Mesothelial cell of epicardium (in vitro differentiated cells): ENCODE measurements around the gene TICRR. TPM values are rescaled to one million over a fixed set of nuclear protein-coding genes. Genes with fewer than 3 reads are reported as not detected.

Experiments used
- DNase-seq, 2 experiments: peaks; one replicate each; pipeline ENCODE4 v3.0.0; 2021; ENCODE audit warnings: low spot score in 2 of 2; ENCODE audit not compliant: unreplicated experiment in 2 of 2
- H3K27ac Mint-ChIP-seq: 2 replicates; pipeline ENCODE4 v1.8.0; 2021; ENCODE audit warnings: mixed read lengths
- H3K27me3 Mint-ChIP-seq: 2 replicates; pipeline ENCODE4 v1.8.0; 2021; ENCODE audit warnings: low read depth, mixed read lengths
- H3K36me3 Mint-ChIP-seq: 2 replicates; pipeline ENCODE4 v1.8.0; 2021; ENCODE audit warnings: mixed read lengths
- H3K4me1 Mint-ChIP-seq: 2 replicates; pipeline ENCODE4 v1.8.0; 2021; ENCODE audit warnings: mixed read lengths
- H3K4me3 Mint-ChIP-seq: 2 replicates; pipeline ENCODE4 v1.8.0; 2021; ENCODE audit warnings: mild to moderate bottlenecking, moderate library complexity, mixed read lengths
- H3K9me3 Mint-ChIP-seq: 2 replicates; pipeline ENCODE4 v1.8.0; 2021; ENCODE audit warnings: mixed read lengths
- total RNA-seq: library from RNA; stranded (reverse); gene quantifications from 3 replicates; pipeline ENCODE4 v1.2.1, GENCODE V29; 2021
- TF ChIP-seq, protein P1 (sequence below): fragments of 200-600 bp; sonication (generic); IDR thresholded peaks from one replicate; pipeline ENCODE4 v1.5.0; 2021; ENCODE audit warnings: antibody characterized with exemption; ENCODE audit not compliant: unreplicated experiment

The TICRR gene
- total RNA-seq, 1 donor from 2014 or later = 10.2 TPM

DNA sequence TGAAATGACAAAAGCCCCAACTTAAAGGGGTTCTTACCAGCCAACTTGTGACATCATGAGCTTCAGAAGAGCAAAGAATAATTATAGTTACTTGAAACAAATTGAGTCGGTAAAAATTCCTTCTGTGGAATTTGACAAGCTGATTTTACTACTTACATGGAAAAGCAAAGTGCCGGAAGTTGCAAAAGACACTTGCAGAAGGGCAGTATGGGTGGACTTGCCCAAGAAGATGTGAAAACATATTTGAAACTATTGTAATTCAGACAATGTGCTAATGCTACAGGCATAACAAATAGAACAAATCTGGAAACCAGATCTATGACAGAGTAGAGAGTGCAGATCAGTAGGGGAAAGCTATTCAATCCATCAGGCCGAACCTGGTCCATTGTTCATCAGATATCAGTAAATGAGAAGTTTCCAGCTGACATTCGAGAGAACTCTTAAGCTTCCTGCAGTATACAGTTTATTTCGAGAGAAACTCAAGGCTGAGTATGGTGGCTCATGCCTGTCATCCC is 82.5 kb downstream of the TICRR start:
- TF ChIP-seq, protein P1, sequence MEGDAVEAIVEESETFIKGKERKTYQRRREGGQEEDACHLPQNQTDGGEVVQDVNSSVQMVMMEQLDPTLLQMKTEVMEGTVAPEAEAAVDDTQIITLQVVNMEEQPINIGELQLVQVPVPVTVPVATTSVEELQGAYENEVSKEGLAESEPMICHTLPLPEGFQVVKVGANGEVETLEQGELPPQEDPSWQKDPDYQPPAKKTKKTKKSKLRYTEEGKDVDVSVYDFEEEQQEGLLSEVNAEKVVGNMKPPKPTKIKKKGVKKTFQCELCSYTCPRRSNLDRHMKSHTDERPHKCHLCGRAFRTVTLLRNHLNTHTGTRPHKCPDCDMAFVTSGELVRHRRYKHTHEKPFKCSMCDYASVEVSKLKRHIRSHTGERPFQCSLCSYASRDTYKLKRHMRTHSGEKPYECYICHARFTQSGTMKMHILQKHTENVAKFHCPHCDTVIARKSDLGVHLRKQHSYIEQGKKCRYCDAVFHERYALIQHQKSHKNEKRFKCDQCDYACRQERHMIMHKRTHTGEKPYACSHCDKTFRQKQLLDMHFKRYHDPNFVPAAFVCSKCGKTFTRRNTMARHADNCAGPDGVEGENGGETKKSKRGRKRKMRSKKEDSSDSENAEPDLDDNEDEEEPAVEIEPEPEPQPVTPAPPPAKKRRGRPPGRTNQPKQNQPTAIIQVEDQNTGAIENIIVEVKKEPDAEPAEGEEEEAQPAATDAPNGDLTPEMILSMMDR = no peak
- H3K36me3 Mint-ChIP-seq = no peaks in the 10 kb centered on the region
- H3K27ac Mint-ChIP-seq = no peak overlapping the region
- no peaks in the 10 kb centered on the region for H3K9me3 Mint-ChIP-seq
- no peak overlapping the region for H3K4me3 Mint-ChIP-seq
- no peak for DNase-seq
- peaks cover 24% of the 10 kb centered on the region for H3K4me1 Mint-ChIP-seq
- peaks cover 10% of the 10 kb centered on the region for H3K27me3 Mint-ChIP-seq

DNA sequence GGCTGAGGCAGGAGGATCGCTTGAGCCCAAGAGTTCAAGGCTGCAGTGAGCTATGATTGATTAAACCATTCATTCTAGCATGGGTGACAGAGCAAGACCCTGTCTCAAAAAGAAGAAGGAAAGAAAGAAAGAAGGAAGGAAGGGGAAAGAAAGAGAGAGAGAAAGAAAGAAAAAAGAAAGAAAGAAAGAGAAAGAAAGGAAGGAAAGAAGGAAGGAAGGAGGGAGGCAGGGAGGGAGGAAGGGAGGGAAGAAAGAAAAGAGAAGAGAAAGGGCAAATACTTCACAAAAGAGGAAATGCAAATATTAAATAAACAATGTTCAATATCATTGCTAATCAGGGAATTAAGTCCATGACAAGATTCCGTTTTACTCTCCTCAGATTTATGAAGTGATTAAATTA is 84.0 kb downstream of the TICRR start:
- H3K9me3 Mint-ChIP-seq = no peaks in the 10 kb centered on the region

DNA sequence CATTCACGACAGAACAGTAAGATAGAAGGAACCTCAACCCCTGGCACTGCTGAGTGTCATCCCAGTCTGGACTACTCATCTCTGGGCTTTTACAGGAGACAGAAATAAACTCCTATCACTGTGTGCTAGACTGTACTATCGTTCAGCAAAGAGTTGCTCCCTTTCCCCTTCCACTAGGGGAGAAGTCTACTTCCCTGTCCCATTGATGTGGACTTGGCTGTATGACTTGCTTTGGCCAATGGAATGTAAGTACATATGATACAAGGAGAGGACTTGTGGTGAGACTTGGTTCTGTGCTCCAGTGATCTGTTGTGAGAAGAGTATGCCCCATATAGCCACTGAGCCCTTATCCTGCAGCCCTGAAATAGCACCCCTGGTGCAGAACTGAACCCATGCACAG is 85.3 kb downstream of the TICRR start:
- no peaks in the 10 kb centered on the region for H3K9me3 Mint-ChIP-seq
- H3K4me3 Mint-ChIP-seq = no peak overlapping the region
- peaks cover 10% of the 10 kb centered on the region for H3K27me3 Mint-ChIP-seq
- no peak overlapping the region for H3K27ac Mint-ChIP-seq
- TF ChIP-seq, protein P1 = no peak
- DNase-seq = no peak
- no peaks in the 10 kb centered on the region for H3K36me3 Mint-ChIP-seq
- peaks cover 14% of the 10 kb centered on the region for H3K4me1 Mint-ChIP-seq

More for the DNA sequence above, 84.0 kb downstream of the TICRR start:
- no peaks in the 10 kb centered on the region for H3K36me3 Mint-ChIP-seq
- peaks cover 17% of the 10 kb centered on the region for H3K4me1 Mint-ChIP-seq
- H3K27ac Mint-ChIP-seq = no peak overlapping the region
- peaks cover 10% of the 10 kb centered on the region for H3K27me3 Mint-ChIP-seq
- TF ChIP-seq, protein P1 = no peak
- no peak overlapping the region for H3K4me3 Mint-ChIP-seq
- no peak for DNase-seq

DNA sequence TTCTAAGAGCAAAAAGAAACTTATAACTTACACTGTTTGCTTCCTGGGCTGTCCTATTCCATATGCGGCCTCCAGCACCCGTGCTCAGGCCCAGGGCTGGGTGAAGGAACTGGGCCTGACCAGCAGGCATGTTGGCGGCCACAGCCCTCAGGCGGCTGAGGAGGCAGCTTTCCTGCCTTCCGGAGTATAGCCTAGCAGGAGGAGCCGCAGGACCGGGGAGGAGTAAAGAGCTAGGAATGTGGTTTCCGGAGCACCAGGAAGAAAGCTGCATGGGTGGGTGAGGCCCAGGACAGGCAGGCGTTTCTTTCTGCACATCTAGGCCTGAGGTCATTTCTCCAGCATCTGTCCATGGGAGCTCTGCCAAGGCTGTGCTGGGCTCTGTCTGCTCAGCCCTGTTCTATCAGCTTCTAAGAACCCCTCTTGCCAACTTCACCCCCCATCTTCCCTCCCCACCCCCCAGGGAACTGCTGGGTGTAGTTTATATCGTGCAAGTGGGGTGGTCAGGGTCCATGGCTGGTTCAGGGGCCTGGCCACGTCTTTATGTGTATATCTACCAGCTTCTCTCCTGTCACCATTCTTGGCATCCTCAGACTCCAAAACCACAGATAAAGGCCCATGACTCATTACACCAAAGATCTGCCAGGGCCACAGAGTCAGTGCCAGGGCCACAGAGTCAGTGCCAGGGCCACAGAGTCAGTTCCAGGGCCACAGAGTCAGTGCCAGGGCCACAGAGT is 87.8 kb downstream of the TICRR start:
- peak overlapping the region; percentile 68 for H3K27ac Mint-ChIP-seq
- no peaks in the 10 kb centered on the region for H3K36me3 Mint-ChIP-seq
- H3K4me1 Mint-ChIP-seq = peaks cover 11% of the 10 kb centered on the region
- TF ChIP-seq, protein P1 = no peak
- H3K4me3 Mint-ChIP-seq = peak overlapping the region; percentile 13
- no peaks in the 10 kb centered on the region for H3K9me3 Mint-ChIP-seq
- no peak for DNase-seq
- peaks cover 10% of the 10 kb centered on the region for H3K27me3 Mint-ChIP-seq

DNA sequence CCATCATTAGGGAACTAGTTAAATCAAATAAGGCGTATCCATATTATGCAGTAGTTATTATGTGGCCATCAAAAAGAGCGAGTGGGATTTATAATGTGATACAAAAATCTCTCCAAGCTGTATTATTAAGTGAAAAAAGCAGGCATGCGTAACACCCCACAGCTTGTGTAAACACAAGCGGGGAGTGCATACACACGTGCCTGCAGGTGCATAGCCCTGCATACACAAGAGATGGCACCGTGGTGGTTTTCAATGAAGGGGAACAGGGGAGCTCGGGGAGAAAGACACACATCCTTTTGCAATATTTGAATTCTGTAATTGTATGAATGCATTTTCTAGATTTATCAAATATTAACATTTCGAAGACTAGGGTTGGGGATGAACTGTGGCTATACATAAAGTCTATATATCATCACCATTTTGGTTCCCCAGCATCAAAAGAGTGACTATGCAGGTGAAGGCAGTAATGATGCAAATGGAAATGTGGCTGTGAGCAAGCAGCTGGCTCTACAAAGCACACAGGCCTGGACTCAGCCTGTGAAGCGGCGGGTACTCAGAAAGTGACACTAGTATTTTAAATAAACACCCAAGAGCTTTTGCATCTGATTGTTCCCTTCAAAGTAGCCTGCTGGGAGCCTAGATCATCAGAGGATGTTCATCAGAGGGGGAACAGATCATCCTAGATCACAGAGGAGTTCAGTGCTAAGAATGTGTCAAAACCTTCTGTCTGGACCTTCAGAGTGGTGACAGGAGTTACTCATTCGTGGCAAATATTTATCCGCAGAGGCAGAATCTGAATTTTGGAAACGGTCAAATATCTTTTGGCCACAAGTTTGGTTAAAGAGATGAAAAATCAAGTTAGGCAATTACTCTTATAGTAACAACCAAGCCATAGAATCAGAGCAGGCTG is 89.4 kb downstream of the TICRR start:
- DNase-seq = no peak
- H3K27ac Mint-ChIP-seq = no peak overlapping the region
- H3K27me3 Mint-ChIP-seq = peaks cover 8% of the 10 kb centered on the region
- TF ChIP-seq, protein P1 = no peak
- H3K4me1 Mint-ChIP-seq = peaks cover 11% of the 10 kb centered on the region
- peak overlapping the region; percentile 53 for H3K4me3 Mint-ChIP-seq
- no peaks in the 10 kb centered on the region for H3K9me3 Mint-ChIP-seq
- no peaks in the 10 kb centered on the region for H3K36me3 Mint-ChIP-seq
